GM12878 (cell line): ENCODE measurements around the gene MYDGF. TPM values are rescaled to one million over a fixed set of nuclear protein-coding genes. Genes with fewer than 3 reads are reported as not detected.
A peak's percentile ranks its signal among the peaks of the same experiment; 100 is the strongest.

Source experiments
- ATAC-seq: fragments of 200-7000 bp; cut with Tn5 transposase; 3 replicates; pipeline ENCODE4 v1.9.1; 2020; ENCODE audit warnings: mild to moderate bottlenecking, moderate library complexity
- BruUV-seq: library from RNA; stranded (reverse); fragments of 400-500 nt; replicated peaks from 2 replicates; lab custom pipeline; 2021; lab: Mats Ljungman, UMichigan
- CTCF ChIA-PET: fragments of 300-600 bp; sonication (Branson Sonifier 250); formaldehyde crosslinking; extraction: SDS; loops from one replicate; lab custom pipeline; 2021; ENCODE audit warnings: inconsistent platforms; lab: Yijun Ruan, JAX
- POLR2A ChIA-PET: fragments of 350-600 bp; formaldehyde crosslinking; extraction: SDS; loops from one replicate; lab custom pipeline; 2021; ENCODE audit warnings: inconsistent platforms; lab: Charles Lee
- RAD21 ChIA-PET: fragments of 300-600 bp; sonication (Branson Sonifier 250); formaldehyde crosslinking; loops from one replicate; lab custom pipeline; 2023; ENCODE audit warnings: antibody characterized with exemption; ENCODE audit not compliant: unreplicated experiment; lab: Charles Lee
- SMC1A ChIA-PET: fragments of 300-600 bp; sonication (Branson Sonifier 250); formaldehyde crosslinking; loops from one replicate; lab custom pipeline; 2023; ENCODE audit not compliant: unreplicated experiment, uncharacterized antibody; lab: Charles Lee
- DNase-seq: peaks from one replicate; pipeline ENCODE4 v3.0.0-alpha.2; 2011; ENCODE audit warnings: low read depth, low spot score
- FAIRE-seq: peaks from 3 replicates; lab custom pipeline; 2011; peaks lifted over from hg19 to GRCh38; lab: Jason Lieb, UNC
- H2AFZ ChIP-seq: 2 replicates; pipeline ENCODE4 v1.6.0; 2011; ENCODE audit warnings: low read depth, low read length, control low read depth; ENCODE audit not compliant: control insufficient read depth
- H3K27ac ChIP-seq: 2 replicates; pipeline ENCODE4 v1.5.1; 2011; ENCODE audit warnings: control low read depth; ENCODE audit not compliant: control insufficient read depth, insufficient read depth
- H3K27me3 ChIP-seq, 2 experiments: replicated peaks in 1 of 2; 2 replicates each; pipeline versions ENCODE4 v1.6.0 to v1.6.1; 2011; ENCODE audit warnings: low read length in 1 of 2; ENCODE audit not compliant: control insufficient read depth in 2 of 2, insufficient read depth in 2 of 2
- H3K36me3 ChIP-seq, 2 experiments: 2 replicates each; pipeline ENCODE4 v1.5.1; 2011; ENCODE audit warnings: low read length in 1 of 2; ENCODE audit not compliant: control insufficient read depth in 2 of 2, insufficient read depth in 2 of 2
- H3K4me1 ChIP-seq: 2 replicates; pipeline ENCODE4 v1.6.1; 2011; ENCODE audit warnings: mild to moderate bottlenecking, low read length, moderate library complexity, mixed read lengths; ENCODE audit not compliant: control insufficient read depth, insufficient read depth
- H3K4me2 ChIP-seq: 2 replicates; pipeline ENCODE4 v1.6.0; 2011; ENCODE audit warnings: control low read depth; ENCODE audit not compliant: control insufficient read depth, insufficient read depth
- H3K4me3 ChIP-seq: fragments of 200-600 bp; sonication (generic); 2 replicates; pipeline ENCODE4 v1.5.1; 2016
- H3K79me2 ChIP-seq: 2 replicates; pipeline ENCODE4 v1.6.0; 2011; ENCODE audit warnings: low read length; ENCODE audit not compliant: control insufficient read depth, insufficient read depth
- H3K9ac ChIP-seq: 2 replicates; pipeline ENCODE4 v1.8.0; 2011; ENCODE audit warnings: low read length, control low read depth, mixed read lengths; ENCODE audit not compliant: control insufficient read depth, insufficient read depth
- H3K9me3 ChIP-seq: replicated peaks from 3 replicates; pipeline ENCODE4 v1.5.1; 2011; ENCODE audit warnings: mild to moderate bottlenecking, low read length; ENCODE audit not compliant: control insufficient read depth, insufficient read depth
- H4K20me1 ChIP-seq: 2 replicates; pipeline ENCODE4 v1.6.0; 2011; ENCODE audit not compliant: control insufficient read depth, insufficient read depth
- ETV6 ChIP-seq, 2 experiments: fragments of 450-650 bp in 1 of 2; IDR thresholded peaks in 1 of 2; conservative IDR thresholded peaks in 1 of 2; 2 replicates each; pipeline ENCODE4 v1.6.1; 2014; ENCODE audit warnings: antibody characterized with exemption in 1 of 2, borderline replicate concordance in 1 of 2, low read depth in 1 of 2, mild to moderate bottlenecking in 1 of 2, moderate library complexity in 1 of 2
- WGBS: methylation state at CpG from one replicate; pipeline ENCODE4 v1.1.6; 2016; ENCODE audit warnings: low lambda C conversion rate; ENCODE audit not compliant: insufficient replicate concordance, insufficient coverage; ENCODE audit errors: missing lambda C conversion rate; 5-methylcytosine and 5-hydroxymethylcytosine counted together
- in situ Hi-C: fragments of 300-500 bp; cut with MboI; formaldehyde crosslinking; loops from 9 replicates; pipeline ENCODE4 v1.14.3; 2018; ENCODE audit warnings: mixed read lengths
- intact Hi-C: fragments of 100-400 bp; cut with micrococcal nuclease; formaldehyde crosslinking; loops from one replicate; pipeline ENCODE4 v1.14.2; 2022; ENCODE audit not compliant: unreplicated experiment
- polyA plus RNA-seq, 11 experiments: library from polyadenylated mRNA; depleted of rRNA in 4 of 11; unstranded in 6 of 11; stranded (reverse) in 5 of 11; fragments of >200 nt; fragmentation: Nextera tagmentation in 4 of 11; fragmentation: Illumina TruSeq in 1 of 11; extraction: Ambion mirVana in 4 of 11; extraction: Trizol in 1 of 11; gene quantifications; 1 replicate in 1 of 11; 2 replicates in 10 of 11; pipeline versions ENCODE4 v1.2.1 to v1.2.3, GENCODE V29; 2011 to 2016; ENCODE audit warnings: inconsistent platforms in 2 of 11, missing spikeins in 2 of 11, low read depth in 1 of 11
- total RNA-seq, 4 experiments: library from RNA; depleted of rRNA in 3 of 4; stranded (reverse); fragments of >200 nt in 3 of 4; fragmentation: Illumina TruSeq in 1 of 4; extraction: Trizol in 1 of 4; gene quantifications; 2 replicates each; pipeline versions ENCODE4 v1.2.1 to v1.2.3, GENCODE V29; 2013 to 2021
- TF ChIP-seq, protein P1 (sequence below), 3 experiments: IDR thresholded peaks in 2 of 3; conservative IDR thresholded peaks in 1 of 3; 2 replicates each; pipeline ENCODE4 v1.5.1; 2011; ENCODE audit warnings: low read depth in 3 of 3, low read length in 3 of 3, mild to moderate bottlenecking in 3 of 3, control low read depth in 2 of 3, moderate library complexity in 2 of 3, inconsistent platforms in 1 of 3, mixed read lengths in 1 of 3; ENCODE audit not compliant: control insufficient read depth in 2 of 3, insufficient read depth in 1 of 3; ENCODE audit errors: extremely low read depth in 1 of 3
- TF ChIP-seq, protein P2 (sequence below): fragments of 450-650 bp; IDR thresholded peaks from 2 replicates; pipeline ENCODE4 v1.6.1; 2016; ENCODE audit warnings: mild to moderate bottlenecking

Gene MYDGF
- total and polyA plus RNA-seq, 10 of the 15 experiments (the other 5 are each of a cell fraction or from before 2014, with no cell fraction given), result 2.3 to 196 (median 57.5) TPM

DNA sequence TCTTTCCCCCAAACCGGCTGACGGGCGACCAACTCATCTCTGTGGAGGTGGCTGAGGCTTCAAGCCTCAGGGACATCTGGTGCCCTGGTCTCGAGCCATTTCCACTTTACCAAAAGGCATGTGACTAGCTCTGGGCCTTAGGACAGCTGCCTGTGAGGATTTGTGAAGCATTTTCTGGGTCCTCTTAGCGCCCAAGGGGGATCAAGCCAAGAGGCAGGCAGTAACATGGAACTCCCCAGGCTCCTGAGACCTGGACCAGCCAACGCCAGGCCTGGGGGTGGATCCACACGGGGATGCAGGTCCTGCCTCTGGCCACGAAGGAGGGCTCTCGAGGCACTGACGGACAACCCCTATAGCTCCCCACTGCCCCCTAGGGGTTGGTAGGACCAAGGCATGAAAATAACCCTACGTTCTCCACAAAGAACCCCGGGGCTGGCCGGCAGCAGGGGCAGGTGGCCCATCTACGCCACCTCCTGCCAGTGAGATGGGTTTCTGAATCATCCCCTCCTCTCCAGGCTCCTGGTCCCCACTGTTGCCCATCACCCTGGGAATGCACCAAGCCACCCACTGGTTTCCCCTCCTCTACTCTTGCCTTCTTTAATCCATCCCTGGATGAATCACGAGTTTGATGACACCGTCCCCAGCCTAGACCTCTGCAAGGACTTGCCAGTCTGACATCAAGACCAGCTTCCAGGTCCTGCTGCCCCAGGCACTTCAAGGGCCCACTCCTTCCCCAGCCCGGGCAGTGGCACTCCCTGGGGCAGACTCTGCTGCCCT, 7.0 kb upstream of the MYDGF start:
- Histone ChIP-seq H3K9ac (no peak overlapping the region), H3K9me3 (no peaks in the 10 kb centered on the region), H3K27ac (no peak overlapping the region), H2AFZ (no peak overlapping the region), H3K36me3 (peaks cover 0 to 7% of the 10 kb centered on the region in 2 experiments; a peak in 3 of 4 replicates), H3K27me3 (no peaks in the 10 kb centered on the region), H3K4me2 (no peak overlapping the region), H3K79me2 (no peaks in the 10 kb centered on the region), H4K20me1 (no peaks in the 10 kb centered on the region), H3K4me3 (no peak overlapping the region), H3K4me1 (no peaks in the 10 kb centered on the region)
- POLR2A ChIA-PET, result no interaction called here
- ATAC-seq (peak; percentile 72), DNase-seq (no peak), FAIRE-seq (no peak)
- 86% methylated on average over 17 of the region's 17 CpGs for WGBS
- in situ Hi-C loops, result no loop called here
- no TSS peak for BruUV-seq
- CTCF ChIA-PET, result interaction anchor here (0.6 to 1.1 kb wide), 2 partner anchors 9 to 101 kb away, joined by 3 read pairs; no protein-coding TSS in a partner anchor
- SMC1A ChIA-PET, result no interaction called here
- RAD21 ChIA-PET, result no interaction called here
- TF ChIP-seq, protein P1, sequence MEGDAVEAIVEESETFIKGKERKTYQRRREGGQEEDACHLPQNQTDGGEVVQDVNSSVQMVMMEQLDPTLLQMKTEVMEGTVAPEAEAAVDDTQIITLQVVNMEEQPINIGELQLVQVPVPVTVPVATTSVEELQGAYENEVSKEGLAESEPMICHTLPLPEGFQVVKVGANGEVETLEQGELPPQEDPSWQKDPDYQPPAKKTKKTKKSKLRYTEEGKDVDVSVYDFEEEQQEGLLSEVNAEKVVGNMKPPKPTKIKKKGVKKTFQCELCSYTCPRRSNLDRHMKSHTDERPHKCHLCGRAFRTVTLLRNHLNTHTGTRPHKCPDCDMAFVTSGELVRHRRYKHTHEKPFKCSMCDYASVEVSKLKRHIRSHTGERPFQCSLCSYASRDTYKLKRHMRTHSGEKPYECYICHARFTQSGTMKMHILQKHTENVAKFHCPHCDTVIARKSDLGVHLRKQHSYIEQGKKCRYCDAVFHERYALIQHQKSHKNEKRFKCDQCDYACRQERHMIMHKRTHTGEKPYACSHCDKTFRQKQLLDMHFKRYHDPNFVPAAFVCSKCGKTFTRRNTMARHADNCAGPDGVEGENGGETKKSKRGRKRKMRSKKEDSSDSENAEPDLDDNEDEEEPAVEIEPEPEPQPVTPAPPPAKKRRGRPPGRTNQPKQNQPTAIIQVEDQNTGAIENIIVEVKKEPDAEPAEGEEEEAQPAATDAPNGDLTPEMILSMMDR (IDR thresholded peaks at IDR 0.05 in 2 of 3, conservative IDR thresholded peaks at IDR 0.05 in 1 of 3; ENCODE audit: control insufficient read depth in 2 of 3, extremely low read depth in 1 of 3, insufficient read depth in 1 of 3, low read depth in 3 of 3, low read length in 3 of 3), result peak; percentile 21 to 64 (median 44); a peak in 5 of 6 replicates
- TF ChIP-seq, protein P2, sequence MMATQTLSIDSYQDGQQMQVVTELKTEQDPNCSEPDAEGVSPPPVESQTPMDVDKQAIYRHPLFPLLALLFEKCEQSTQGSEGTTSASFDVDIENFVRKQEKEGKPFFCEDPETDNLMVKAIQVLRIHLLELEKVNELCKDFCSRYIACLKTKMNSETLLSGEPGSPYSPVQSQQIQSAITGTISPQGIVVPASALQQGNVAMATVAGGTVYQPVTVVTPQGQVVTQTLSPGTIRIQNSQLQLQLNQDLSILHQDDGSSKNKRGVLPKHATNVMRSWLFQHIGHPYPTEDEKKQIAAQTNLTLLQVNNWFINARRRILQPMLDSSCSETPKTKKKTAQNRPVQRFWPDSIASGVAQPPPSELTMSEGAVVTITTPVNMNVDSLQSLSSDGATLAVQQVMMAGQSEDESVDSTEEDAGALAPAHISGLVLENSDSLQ, result no peak
- no peak for TF ChIP-seq ETV6 (conservative IDR thresholded peaks at IDR 0.05 in 1 of 2, IDR thresholded peaks at IDR 0.05 in 1 of 2; ENCODE audit: borderline replicate concordance in 1 of 2, low read depth in 1 of 2)
- intact Hi-C loops, result no loop called here
